Medulla oblongata (tissue), 1 donor: ENCODE data around the gene AMACR.
A peak's percentile ranks its signal among the peaks of the same experiment; 100 is the strongest.
"Not testable (repeated sequence)": the region's sequence is repeated elsewhere in the genome, so short reads cannot be mapped to it uniquely, and the experiment has no call there.

ENCODE experiments used
- DNase-seq: peaks from one replicate; pipeline ENCODE4 v3.0.0-alpha.2; 2015; ENCODE audit errors: extremely low spot score

AMACR gene

DNA sequence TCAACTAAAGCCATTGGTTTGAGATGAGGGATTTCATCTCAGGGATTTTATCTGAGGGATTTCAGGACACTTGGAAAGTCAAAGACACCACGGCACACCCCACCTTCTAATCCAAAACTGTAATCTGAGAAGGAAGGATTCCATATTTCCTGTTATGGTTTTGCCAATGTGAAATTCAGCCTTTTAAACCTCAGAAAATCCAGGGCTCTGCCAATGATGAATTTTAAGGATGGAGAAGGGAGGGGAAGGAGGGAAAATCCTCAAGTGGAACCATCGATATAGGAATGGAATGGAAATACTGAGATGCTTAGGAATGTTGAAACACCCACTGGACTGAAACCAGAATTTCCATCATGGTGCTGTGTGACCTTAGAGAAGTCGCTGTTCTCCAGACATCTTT, 29.9 kb upstream of the AMACR start:
- DNase-seq = no peak

DNA sequence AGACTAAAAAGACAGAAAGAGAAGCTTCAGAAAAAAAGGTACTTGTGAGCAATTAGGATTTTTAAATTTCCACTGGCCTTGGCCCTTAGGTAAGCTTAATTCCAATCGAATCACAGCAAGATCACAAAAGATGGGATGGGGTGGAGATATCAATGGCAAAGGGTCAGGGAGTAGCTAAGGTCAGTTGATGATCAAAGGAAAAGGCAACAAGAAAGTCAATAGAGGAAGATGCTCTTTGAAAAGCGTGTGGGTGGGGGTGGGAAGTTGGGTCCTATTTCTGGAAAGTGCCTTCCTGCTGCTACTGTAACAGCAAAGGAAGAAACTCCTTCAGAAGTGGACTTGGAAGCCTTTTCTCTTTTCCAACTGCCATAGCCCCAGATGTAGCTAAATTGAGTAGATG, 27.9 kb upstream of the AMACR start:
- peak; percentile 39 for DNase-seq

DNA sequence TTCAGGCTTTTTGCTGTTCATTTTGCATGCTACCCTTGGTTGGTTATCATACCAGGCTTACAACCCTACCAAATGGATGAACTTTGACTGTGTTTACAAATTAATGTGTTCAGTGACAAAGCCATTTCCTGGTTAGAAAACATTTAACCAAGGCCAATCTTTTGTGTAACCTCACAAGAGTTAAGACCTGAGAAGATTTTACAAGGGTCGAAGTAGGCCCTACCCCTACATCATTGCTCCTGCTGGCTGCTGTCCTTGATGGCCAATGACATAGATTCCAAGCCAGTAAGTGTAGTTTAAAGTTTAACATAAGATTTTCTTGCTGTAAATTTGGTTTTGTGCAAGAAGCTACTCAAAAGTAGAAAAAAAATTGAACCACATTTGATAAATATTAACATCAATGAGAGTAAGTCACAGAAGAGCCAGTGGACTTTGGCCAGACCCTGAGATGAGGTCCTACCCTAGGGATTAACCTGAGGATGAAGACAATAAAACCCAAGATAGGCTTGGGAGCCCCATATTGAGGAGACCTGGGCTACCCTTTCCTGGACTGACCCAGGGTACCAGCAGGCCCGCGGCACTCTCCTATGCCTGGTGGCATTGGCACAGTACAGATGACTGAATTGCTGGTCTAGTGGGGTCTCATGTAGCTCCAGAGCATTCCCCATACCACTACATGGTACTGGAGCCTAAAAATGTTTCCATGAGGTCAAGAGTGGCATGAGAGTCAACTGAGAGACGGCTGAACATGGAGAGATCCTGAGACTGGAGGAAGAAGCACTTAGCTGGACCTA, 26.9 kb upstream of the AMACR start:
- DNase-seq = no peak

DNA sequence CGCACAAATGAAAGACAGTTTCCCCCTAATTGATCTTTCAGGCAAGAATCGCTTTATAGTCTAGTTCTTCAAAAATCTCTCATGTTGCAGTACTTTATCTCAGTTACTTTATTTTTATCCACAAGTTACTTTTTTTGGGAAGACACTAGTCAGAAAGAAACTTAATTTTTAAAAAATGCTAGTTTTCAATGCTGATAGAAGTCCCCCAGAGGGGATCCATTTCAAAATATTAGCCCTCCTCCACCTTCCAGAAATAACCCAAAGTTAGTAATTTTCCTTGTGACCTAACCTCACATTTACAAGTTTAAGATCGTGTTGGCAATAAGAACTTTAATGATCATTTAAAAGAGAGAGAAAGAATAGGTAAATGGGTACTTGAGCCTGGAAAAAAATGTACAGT, 24.1 kb upstream of the AMACR start:
- no peak for DNase-seq

DNA sequence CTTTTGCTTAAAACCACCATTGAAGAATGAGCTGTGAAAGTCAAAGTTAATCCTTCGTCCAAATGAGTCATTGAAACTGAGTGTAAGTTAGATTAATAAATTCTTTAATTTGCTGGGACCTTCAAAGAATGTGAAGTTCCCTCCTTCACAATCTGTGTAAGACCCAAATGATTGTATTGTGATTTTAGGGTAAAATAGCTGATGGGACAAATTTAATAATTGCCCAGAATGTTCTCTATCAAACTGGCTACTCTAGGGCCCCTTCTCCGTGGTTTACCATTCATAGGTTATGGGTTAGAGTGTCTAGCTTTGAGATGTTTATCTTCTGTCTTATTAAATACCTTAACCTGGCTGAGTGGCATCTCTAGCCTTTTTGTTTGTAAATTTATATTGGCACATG, 23.3 kb upstream of the AMACR start:
- DNase-seq = no peak

DNA sequence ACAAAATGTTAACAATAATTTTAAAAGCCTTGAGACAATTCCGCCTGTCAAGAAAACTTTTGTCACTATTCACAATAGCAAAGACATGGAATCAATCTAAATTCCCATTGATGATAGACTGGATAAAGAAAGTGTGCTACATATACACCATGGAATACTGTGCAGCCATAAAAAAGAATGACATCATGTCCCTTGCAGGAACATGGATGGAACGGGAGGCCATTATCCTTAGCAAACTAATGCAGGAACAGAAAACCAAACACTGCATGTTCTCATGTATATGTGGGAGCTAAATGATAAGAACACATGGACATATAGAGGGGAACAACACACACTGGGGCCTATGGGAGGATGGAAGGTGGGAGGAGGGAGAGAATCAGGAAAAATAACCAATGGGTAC, 22.7 kb upstream of the AMACR start:
- not testable (repeated sequence) for DNase-seq

DNA sequence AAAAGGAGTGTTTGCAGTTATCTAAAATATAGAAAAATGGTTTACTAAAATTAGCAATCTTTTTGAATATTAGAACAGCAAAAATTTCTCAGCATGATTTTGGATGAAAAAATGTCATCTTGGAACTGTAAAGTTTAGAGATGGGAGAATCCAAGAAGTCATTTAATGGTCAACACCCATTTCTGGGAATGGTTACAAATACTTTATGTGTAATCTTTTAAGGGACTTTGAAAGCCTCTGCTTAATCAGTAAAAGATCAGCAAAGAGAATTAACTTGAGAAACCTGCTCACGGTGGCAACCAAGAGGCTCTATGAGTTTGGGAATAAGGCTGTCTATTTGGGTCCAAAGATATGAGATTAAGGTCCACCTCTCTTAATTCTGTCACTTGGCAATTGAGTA, 22.2 kb upstream of the AMACR start:
- DNase-seq = no peak

DNA sequence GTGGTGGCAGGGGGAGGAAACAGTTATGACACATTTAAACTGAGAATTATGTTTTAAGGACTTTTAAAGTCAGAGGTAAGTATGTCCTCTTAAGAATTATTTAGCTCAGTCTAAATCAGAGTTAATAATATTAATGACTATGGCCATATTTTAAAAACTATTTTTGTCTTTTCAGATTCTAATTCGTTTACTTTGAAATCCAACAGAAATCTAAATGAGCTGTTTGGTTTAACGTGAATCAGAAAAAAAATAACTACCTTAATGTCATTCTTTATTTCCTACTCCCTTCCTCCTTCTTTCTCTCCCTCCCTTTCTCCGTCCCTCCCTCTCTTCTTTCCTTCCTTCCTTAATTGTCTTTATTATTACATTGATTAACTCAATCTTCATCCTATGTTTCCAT, 20.5 kb upstream of the AMACR start:
- no peak for DNase-seq

DNA sequence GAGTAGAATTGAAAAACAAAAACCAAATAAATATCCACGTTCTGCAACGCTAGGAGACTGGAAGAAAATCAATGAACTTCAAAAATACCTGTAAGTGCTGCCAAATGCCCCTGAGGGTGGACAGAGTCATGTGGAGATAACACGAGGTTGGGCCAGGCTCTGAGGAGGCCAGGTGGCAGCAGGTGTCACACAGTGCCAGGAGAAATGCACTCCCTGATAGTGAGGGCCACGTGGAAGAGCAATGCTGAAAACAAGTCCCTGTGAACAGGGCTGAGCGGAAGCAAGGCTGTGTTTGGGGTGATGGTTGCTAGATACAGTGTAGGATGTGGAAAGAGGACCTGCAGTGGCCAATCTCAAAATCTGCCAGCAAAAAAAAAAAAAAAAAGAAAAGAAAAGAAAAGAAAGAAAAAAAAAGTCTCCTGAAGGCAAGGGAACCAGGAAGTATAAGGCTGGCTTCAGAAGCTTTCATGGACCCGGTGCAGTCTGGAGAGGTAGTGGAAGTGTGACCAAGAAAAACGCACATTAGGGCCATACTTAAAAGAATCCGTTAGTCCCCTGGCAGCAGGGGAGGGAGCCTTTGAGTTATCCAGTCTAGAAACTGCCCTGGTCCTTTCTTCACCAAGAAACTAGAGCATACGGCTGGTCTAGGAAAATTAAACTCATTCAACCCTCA, 18.4 kb upstream of the AMACR start:
- no peak for DNase-seq

DNA sequence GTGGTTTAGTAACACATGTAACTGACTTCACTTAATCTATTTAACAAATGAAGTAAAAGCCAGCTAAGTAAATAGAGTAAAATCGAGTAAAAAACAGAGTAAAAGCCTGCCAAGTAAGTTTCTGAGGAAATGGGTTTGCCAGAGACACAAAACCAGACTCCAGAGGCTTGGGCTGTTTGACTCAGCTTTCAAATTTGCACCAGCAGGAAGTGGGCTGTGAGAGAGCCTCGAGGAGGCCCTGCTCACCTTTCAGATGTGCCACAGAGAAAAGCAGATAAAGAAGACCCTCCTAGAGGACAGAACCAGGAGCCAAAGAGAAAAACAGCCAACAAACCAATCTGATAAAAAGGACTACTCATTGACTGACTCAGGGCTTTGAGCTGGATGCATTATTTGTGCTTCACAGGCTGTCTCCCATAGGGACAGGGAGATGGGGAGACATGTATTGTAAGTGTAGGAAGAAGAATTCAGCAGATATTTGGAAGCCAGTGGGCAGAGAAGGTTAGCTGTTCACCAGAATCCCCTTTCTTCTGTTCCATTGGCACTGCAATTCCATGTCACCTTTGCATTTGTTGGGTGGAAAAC, 14.4 kb upstream of the AMACR start:
- DNase-seq = no peak

DNA sequence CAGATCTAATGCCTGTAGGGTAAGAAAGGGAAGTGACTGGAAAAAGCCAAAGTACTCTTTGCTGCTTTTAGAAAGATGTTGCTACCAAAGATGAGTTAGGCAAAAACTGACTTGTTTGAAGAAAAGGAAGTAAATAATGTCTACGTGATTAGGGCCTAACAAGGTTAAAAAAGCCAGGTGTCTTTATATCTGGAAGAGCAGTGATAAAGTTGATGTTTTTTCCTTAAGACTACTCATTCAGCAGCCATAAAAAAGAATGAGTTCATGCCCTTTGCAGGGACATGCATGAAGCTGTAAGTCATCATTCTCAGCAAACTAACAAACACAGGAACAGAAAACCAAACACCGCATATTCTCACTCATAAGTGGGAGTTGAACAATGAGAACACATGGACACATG, 13.5 kb upstream of the AMACR start:
- DNase-seq = no peak

DNA sequence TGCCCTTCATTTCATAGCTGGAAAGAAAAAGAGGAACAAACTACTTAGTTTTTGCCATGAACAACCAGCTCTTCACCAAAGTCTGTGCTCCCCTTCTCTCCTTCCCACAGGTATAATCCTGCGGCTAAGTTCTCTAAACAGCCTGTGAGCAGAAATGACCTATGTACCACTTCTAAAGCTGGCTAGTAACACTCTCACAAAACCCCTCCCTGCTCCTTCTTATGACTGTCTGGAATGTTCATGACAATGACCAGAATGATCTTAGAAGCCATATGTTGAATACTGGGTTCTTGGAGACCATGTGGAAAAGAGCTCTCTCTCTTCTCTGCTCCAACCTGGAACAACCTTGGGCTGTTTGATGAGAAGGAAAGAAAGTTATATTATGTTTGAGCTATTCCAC, 12.9 kb upstream of the AMACR start:
- DNase-seq = no peak

DNA sequence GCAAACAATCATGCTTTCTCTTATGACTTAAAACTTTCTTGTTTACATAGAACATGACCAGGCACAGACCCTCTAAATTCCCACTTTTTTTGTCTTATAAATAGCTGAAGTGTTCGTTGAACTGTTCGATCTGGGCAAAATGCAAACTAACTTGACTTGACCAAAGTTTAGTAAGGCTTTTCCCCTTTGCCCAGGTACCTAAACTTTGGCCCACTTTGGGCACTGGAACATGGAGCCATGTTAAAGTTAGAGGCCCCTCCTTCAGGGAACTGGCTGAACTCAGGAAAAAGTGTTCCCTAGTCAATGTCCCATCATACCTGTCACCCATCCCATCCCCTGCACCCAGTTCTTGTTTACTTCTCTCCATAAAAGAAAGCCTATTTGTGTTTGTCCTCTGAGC, 9.4 kb upstream of the AMACR start:
- no peak for DNase-seq

DNA sequence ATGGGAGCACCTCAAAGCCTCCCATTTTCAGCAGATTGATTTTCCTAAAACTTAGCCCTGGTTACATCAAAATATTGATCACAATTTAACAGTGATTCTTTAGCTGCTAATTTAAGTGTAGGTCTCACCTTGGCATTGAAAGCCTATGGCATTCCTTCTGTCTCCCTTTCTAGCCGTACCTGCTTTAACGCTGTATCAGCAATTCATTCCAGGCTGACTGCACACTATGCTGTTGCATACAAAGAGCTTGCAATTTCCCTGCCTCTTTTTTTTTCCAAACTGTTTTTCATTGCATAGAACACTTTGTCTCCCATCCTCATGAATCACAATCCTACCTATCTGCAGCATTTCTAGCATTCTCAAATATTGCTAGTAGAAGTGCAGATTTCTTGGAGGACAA, 8.9 kb upstream of the AMACR start:
- no peak for DNase-seq

DNA sequence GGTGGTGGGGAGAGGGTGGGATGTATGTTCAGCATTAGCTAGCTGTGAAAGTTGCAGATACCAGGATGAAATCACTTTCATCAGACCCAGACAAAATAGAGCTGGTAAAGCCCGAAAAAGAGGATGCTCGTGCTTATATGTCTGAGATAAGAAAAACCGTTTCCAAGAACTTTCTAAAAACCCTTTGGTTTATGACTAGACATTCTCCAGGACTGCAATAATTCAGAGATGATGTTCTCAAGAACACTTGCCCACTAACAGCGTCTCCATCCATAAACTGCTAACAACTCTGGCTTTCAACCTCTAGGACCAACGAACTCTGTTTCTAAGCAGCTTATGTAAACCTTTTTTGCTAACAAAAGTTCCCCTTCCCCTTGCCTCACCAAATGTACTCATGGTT, 8.4 kb upstream of the AMACR start:
- no peak for DNase-seq

DNA sequence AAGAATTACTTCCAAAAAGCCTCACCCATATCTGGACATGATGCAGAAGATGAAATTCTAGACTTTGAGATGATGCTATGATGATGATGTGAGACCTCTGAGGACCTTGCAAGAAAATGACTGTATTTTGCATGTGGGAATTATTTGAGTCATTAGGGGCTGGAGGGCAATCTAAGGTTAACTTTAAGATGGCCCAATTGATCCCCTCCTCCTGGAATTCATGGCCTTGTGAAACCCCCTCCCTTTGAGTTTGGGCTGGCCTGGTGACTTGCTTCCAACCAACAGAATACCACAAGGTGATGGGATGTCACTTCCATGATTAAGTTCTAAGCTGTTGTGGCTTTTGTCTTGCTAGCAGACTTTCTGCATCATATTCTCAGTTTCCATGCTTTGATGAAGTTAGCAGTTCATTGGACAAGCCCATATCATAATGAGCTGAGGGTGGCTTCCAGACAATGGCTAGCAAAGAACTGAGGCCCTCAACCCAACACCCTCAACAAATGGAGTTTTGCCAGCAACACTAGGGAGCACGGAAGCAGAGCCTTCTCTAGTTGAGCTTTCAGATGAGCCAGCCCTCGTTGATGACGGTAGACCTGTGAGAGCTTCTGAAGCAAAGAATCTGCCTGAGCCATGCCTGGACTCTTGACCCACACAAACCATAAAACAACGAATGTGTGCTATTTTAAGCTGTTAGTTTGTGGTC, 7.4 kb upstream of the AMACR start:
- DNase-seq = no peak

DNA sequence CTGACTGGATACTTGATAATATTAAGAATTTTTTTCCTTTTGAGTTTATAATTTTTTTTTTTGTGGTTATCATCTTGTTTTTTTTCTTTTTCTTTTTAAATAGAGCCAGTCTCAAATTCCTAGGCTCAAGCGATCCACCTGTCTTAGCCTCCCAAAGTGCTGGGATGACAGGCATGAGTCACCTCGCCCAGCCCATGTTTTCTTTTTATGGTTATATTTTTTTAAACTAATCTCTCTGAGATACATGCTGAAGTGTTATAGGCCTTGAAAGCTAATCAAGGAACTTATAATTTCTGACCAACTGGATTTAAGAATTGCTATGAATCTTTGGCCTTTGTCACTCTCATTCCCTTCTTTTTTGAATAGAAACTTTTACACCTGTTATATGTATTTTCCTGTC, 6.8 kb upstream of the AMACR start:
- DNase-seq = no peak

DNA sequence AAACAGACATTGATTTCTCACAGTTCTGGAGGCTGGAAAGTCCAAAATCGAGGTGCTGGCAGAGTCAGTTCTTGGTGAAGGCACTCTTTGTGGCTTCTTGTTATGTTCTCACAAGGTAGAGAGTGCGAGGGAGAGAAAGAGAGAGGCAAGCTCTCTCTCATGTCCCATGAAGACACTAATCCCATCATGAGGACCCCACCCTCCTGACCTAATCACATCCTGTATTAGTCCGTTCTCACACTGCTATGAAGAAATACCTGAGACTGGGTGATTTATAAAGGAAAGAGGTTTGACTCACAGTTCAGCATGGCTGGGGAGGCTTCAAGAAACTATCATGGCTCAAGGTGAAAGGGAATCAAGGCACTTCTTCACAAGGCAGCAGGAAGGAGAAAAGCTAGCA, 5.7 kb upstream of the AMACR start:
- DNase-seq = no peak

DNA sequence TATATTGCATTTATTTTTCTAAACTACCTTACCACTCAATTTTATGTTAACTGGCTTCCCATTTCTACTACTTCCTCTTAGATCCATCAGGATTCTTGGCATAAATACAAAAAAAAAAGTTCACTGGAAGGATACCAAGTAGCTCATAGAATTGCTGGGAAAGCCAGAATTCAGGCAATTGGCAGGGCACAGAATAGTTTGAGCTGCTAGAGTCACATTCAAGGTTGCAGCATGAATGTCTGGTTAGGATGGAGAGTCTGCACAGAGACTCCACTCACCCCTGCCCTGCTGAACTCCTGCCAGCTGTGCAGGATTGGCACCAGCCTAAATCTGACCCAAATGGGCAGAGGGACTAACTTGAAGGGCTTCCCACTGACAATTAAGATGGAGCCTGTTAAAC, 4.9 kb upstream of the AMACR start:
- DNase-seq = peak; percentile 42

DNA sequence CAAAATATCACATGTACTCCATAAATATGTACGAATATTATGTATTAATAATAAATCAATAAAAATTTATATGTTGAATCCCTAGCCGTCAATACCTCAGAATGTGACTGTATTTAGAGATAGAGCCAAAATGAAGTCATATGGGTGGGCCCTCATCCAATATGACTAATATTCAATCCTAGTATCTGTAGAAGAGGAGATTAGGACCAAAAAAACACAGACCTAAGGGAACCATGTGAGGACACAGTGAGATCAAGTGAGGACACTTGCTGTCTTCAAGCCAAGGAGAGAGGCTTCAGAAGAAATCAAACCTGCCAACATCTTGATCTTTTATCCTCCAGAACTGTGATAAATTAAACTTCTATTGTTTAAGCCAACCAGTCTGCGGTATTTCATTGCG, 3.7 kb upstream of the AMACR start:
- DNase-seq = no peak

DNA sequence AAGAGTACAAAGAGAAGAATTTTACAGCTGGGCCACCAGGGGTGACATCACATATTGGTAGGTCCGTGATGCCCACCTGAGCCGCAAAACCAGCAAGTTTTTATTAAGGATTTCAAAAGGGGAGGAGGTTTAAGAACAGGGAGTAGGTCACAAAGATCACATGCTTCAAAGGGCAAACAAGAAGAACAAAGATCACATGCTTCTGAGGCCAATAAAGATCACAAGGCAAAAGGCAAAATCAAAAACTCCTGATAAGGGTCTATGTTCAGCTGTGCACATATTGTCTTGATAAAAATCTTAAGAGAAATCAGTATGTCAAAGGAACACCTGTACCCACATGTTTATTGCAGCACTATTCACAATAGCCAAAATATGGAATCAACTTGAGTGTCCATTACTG, 2.3 kb upstream of the AMACR start:
- DNase-seq = not testable (repeated sequence)

DNA sequence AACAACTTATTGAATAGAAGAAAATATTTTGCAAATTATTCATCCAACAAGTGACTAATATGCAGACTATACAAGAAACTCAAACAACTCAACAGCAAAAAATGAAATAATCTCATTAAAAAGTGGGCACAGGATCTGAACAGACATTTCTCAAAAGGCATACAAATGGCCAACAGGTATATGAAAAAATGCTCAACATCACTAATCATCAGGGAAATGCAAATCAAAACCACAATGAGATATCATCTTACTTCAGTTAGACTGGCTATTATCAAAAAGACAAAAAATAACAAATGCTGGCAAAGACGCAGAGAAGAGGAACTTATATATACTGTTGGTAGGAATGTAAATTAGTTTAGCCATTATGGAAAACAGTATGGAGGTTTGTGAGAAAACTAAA, 1.8 kb upstream of the AMACR start:
- DNase-seq = no peak

DNA sequence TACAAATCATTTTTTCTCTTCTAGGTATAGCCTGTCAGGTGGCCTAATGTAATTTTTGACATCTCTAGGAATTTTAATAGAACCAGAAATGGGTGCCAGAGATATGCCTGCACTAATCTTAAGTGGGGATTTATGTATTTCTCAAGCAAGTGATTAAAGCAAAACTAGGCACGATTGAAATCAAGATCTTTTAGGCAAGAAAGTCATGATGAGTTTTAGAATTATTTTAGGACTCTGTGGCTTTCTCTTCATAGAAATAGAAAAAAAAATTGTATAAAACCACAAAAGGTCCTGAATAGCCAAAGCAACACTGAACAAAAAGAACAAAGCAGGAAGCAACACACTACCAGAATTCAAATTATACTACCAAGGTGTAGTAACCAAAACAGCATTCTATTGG, 952 bp upstream of the AMACR start:
- peak; percentile 27 for DNase-seq
